ENCODE data around the gene LMOD2. TPM values are rescaled to one million over a fixed set of nuclear protein-coding genes. Genes with fewer than 3 reads are reported as not detected.

Gene LMOD2
- total RNA-seq, 3 donors from 2014 or later: not detected

DNA sequence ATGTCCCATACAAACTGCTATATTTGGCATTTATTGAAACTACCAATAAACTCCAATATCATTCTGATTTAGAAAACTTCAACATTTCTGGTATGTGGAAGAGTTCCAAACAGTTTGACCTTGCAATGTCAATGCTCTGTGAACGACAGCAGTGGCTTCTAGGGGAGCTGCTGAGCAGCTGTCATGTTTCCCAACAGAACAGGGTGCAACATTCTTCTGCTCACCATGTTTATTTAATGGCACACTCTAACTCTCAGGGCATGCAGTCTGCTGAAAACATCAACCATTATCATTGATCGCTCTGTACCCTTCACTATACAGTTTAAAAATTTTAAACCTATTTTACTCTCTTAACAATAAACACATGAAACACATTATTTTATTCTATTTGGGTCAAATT is 25.9 kb downstream of the LMOD2 start:
- no peaks in the 10 kb centered on the region for H3K9me3 ChIP-seq
- TF ChIP-seq POLR2AphosphoS5 (IDR thresholded peaks at IDR 0.05) (no peak), POLR2A (IDR thresholded peaks at IDR 0.05) (no peak)
- TF ChIP-seq, protein P1, sequence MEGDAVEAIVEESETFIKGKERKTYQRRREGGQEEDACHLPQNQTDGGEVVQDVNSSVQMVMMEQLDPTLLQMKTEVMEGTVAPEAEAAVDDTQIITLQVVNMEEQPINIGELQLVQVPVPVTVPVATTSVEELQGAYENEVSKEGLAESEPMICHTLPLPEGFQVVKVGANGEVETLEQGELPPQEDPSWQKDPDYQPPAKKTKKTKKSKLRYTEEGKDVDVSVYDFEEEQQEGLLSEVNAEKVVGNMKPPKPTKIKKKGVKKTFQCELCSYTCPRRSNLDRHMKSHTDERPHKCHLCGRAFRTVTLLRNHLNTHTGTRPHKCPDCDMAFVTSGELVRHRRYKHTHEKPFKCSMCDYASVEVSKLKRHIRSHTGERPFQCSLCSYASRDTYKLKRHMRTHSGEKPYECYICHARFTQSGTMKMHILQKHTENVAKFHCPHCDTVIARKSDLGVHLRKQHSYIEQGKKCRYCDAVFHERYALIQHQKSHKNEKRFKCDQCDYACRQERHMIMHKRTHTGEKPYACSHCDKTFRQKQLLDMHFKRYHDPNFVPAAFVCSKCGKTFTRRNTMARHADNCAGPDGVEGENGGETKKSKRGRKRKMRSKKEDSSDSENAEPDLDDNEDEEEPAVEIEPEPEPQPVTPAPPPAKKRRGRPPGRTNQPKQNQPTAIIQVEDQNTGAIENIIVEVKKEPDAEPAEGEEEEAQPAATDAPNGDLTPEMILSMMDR (IDR thresholded peaks at IDR 0.05): no peak
- H3K4me1 ChIP-seq: no peaks in the 10 kb centered on the region
- no peak for DNase-seq (ENCODE audit: low spot score in 2 of 2)
- H3K27me3 ChIP-seq: no peaks in the 10 kb centered on the region
- no peak overlapping the region for H3K4me3 ChIP-seq
- H3K27ac ChIP-seq: no peak overlapping the region
- intact Hi-C loops (cut with DNase I; ENCODE audit: low total_unique reads): no loop called here
- H3K36me3 ChIP-seq: no peaks in the 10 kb centered on the region

DNA sequence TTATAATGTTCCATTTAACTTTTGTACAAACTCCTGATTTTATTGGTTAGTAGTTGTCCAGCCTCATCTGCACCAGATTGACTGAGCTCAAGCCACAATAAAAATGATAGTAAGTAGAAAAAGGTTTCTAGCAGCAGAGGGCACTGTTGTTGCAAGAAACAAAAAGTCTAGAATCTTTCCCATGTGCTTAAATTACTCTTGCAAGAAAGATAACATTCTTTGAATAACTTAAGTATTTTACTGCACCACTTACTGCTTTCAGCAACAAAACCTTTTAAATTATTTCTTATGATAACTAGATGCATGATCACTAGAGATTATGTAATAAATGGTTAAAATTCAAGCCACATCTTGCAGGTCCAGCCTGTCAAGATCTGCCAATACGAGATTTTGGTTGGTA is 27.0 kb downstream of the LMOD2 start:
- no peaks in the 10 kb centered on the region for H3K36me3 ChIP-seq
- H3K4me3 ChIP-seq: no peak overlapping the region
- H3K9me3 ChIP-seq: no peaks in the 10 kb centered on the region
- intact Hi-C loops (cut with DNase I; ENCODE audit: low total_unique reads): no loop called here
- TF ChIP-seq POLR2A (IDR thresholded peaks at IDR 0.05) (no peak), POLR2AphosphoS5 (IDR thresholded peaks at IDR 0.05) (no peak)
- TF ChIP-seq, protein P1 (IDR thresholded peaks at IDR 0.05): peak in 2 of 3 donors; percentile 33 to 52
- no peaks in the 10 kb centered on the region for H3K27me3 ChIP-seq
- no peak overlapping the region for H3K27ac ChIP-seq
- DNase-seq (ENCODE audit: low spot score in 2 of 2): no peak
- H3K4me1 ChIP-seq: no peaks in the 10 kb centered on the region

DNA sequence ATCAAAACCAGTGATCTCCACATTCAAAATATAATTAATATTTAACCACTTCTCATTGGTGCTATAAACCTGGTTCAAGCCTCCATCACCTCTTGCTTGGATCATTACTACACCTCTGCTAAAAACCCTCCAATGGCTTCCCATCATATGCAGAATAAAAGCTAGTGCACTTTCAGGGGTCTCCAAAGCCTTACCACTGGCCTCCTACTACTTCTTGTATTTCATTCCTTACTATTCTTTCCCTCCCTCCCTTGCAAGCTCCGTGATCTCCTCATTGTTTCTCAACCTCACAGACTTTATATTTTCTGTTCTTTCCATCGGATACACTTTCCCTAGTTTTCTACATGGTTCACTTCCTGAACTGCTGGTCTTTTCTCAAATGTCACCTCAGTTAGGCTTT is 31.5 kb downstream of the LMOD2 start:
- no peak for DNase-seq (ENCODE audit: low spot score in 2 of 2)

DNA sequence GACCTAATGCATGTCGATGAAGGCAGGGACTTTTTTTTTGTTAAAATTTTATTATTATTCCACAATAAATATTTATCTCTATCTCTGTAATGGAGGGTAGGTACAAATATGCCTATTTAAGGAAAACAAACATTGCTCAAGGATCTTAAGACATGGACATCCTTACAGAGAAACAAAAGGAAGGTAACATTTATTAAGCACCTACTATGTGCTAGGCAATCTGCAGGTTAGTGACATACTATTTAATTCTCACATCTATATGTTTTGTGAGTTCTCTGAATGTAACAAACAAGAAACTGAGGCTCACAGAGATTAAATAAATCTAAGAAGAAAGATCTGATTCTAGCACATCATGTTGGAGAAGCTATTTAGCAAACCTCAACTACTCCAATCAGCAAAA is 32.1 kb downstream of the LMOD2 start:
- Histone ChIP-seq H3K9me3 (no peaks in the 10 kb centered on the region), H3K4me1 (no peaks in the 10 kb centered on the region), H3K4me3 (no peak overlapping the region), H3K27ac (no peak overlapping the region), H3K36me3 (no peaks in the 10 kb centered on the region), H3K27me3 (no peaks in the 10 kb centered on the region)
- intact Hi-C loops (cut with DNase I; ENCODE audit: low total_unique reads): no loop called here
- DNase-seq (ENCODE audit: low spot score in 2 of 2): no peak
- TF ChIP-seq POLR2A (IDR thresholded peaks at IDR 0.05) (no peak), POLR2AphosphoS5 (IDR thresholded peaks at IDR 0.05) (no peak)
- TF ChIP-seq, protein P1 (IDR thresholded peaks at IDR 0.05): no peak

More for the DNA sequence above, 31.5 kb downstream of the LMOD2 start:
- no peak overlapping the region for H3K4me3 ChIP-seq
- H3K9me3 ChIP-seq: no peaks in the 10 kb centered on the region
- H3K4me1 ChIP-seq: no peaks in the 10 kb centered on the region
- H3K27me3 ChIP-seq: no peaks in the 10 kb centered on the region
- no peaks in the 10 kb centered on the region for H3K36me3 ChIP-seq
- intact Hi-C loops (cut with DNase I; ENCODE audit: low total_unique reads): no loop called here
- H3K27ac ChIP-seq: no peak overlapping the region
- TF ChIP-seq, protein P1 (IDR thresholded peaks at IDR 0.05): no peak
- no peak for TF ChIP-seq POLR2AphosphoS5 (IDR thresholded peaks at IDR 0.05)

DNA sequence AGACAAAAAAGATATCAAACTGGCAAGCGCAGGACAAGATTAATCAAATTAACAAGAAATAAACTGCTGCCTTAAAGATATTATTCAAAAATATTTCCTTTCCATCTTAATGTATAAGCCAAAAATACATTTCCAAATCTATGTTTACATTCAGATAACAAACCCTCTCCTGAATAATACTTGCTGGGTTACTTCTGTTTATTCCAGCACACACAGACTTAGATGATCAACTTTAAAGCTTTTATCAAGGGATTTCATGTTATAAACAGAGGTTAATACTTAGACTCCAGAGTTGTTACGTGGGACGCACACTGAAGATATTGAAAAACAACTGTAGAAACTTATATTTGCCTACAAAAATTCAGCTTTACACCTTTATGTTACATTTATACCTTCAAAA is 33.6 kb downstream of the LMOD2 start:
- Histone ChIP-seq H3K27ac (no peak overlapping the region), H3K27me3 (no peaks in the 10 kb centered on the region), H3K4me1 (no peaks in the 10 kb centered on the region), H3K36me3 (no peaks in the 10 kb centered on the region), H3K9me3 (no peaks in the 10 kb centered on the region), H3K4me3 (no peak overlapping the region)
- no peak for DNase-seq (ENCODE audit: low spot score in 2 of 2)
- TF ChIP-seq POLR2AphosphoS5 (IDR thresholded peaks at IDR 0.05) (no peak), POLR2A (IDR thresholded peaks at IDR 0.05) (no peak)
- TF ChIP-seq, protein P1 (IDR thresholded peaks at IDR 0.05): no peak
- intact Hi-C loops (cut with DNase I; ENCODE audit: low total_unique reads): no loop called here
